ENCODE data around the gene TMEM163.

DNA sequence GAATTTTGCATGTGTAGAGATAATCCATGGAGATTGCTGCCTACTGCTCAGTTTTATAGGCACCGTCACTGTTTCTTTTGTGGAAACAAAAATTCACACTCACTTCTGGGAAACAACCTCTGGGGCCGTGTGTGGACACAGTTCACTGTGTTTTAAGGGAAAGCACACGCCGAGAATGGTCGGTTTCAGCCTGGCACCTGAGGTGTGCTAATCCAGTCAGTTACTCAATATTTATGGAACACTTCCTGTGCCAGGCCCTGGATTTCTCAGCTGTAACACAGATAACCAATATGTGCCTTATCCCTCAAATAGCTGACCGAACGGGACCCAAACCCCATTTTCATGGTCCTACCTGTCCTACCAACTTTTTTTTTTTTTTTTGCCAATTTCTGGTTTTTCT lies 285.3 kb downstream of the TMEM163 start:
- TF ChIP-seq, protein P1, sequence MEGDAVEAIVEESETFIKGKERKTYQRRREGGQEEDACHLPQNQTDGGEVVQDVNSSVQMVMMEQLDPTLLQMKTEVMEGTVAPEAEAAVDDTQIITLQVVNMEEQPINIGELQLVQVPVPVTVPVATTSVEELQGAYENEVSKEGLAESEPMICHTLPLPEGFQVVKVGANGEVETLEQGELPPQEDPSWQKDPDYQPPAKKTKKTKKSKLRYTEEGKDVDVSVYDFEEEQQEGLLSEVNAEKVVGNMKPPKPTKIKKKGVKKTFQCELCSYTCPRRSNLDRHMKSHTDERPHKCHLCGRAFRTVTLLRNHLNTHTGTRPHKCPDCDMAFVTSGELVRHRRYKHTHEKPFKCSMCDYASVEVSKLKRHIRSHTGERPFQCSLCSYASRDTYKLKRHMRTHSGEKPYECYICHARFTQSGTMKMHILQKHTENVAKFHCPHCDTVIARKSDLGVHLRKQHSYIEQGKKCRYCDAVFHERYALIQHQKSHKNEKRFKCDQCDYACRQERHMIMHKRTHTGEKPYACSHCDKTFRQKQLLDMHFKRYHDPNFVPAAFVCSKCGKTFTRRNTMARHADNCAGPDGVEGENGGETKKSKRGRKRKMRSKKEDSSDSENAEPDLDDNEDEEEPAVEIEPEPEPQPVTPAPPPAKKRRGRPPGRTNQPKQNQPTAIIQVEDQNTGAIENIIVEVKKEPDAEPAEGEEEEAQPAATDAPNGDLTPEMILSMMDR (CRISPR knock-in tag; IDR thresholded peaks at IDR 0.05), result no peak
- TF ChIP-seq, protein P2, sequence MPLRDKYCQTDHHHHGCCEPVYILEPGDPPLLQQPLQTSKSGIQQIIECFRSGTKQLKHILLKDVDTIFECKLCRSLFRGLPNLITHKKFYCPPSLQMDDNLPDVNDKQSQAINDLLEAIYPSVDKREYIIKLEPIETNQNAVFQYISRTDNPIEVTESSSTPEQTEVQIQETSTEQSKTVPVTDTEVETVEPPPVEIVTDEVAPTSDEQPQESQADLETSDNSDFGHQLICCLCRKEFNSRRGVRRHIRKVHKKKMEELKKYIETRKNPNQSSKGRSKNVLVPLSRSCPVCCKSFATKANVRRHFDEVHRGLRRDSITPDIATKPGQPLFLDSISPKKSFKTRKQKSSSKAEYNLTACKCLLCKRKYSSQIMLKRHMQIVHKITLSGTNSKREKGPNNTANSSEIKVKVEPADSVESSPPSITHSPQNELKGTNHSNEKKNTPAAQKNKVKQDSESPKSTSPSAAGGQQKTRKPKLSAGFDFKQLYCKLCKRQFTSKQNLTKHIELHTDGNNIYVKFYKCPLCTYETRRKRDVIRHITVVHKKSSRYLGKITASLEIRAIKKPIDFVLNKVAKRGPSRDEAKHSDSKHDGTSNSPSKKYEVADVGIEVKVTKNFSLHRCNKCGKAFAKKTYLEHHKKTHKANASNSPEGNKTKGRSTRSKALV (CRISPR knock-in tag; IDR thresholded peaks at IDR 0.05), result no peak
- no peak for TF ChIP-seq NR3C1 (CRISPR knock-in tag; IDR thresholded peaks at IDR 0.05)
- TF ChIP-seq KDM6A (CRISPR knock-in tag; IDR thresholded peaks at IDR 0.05; ENCODE audit: low read depth), result no peak
- peak; percentile 40; the same call in 1 of the 2 replicates for TF ChIP-seq CEBPB (IDR thresholded peaks at IDR 0.05; ENCODE audit: borderline replicate concordance, low read depth, low read length)
- no peak for TF ChIP-seq POLR2AphosphoS5 (IDR thresholded peaks at IDR 0.05; ENCODE audit: low read depth, low read length)
- TF ChIP-seq TCF7L2 (IDR thresholded peaks at IDR 0.05; ENCODE audit: low read depth, low read length), result no peak
- TF ChIP-seq, protein P3, sequence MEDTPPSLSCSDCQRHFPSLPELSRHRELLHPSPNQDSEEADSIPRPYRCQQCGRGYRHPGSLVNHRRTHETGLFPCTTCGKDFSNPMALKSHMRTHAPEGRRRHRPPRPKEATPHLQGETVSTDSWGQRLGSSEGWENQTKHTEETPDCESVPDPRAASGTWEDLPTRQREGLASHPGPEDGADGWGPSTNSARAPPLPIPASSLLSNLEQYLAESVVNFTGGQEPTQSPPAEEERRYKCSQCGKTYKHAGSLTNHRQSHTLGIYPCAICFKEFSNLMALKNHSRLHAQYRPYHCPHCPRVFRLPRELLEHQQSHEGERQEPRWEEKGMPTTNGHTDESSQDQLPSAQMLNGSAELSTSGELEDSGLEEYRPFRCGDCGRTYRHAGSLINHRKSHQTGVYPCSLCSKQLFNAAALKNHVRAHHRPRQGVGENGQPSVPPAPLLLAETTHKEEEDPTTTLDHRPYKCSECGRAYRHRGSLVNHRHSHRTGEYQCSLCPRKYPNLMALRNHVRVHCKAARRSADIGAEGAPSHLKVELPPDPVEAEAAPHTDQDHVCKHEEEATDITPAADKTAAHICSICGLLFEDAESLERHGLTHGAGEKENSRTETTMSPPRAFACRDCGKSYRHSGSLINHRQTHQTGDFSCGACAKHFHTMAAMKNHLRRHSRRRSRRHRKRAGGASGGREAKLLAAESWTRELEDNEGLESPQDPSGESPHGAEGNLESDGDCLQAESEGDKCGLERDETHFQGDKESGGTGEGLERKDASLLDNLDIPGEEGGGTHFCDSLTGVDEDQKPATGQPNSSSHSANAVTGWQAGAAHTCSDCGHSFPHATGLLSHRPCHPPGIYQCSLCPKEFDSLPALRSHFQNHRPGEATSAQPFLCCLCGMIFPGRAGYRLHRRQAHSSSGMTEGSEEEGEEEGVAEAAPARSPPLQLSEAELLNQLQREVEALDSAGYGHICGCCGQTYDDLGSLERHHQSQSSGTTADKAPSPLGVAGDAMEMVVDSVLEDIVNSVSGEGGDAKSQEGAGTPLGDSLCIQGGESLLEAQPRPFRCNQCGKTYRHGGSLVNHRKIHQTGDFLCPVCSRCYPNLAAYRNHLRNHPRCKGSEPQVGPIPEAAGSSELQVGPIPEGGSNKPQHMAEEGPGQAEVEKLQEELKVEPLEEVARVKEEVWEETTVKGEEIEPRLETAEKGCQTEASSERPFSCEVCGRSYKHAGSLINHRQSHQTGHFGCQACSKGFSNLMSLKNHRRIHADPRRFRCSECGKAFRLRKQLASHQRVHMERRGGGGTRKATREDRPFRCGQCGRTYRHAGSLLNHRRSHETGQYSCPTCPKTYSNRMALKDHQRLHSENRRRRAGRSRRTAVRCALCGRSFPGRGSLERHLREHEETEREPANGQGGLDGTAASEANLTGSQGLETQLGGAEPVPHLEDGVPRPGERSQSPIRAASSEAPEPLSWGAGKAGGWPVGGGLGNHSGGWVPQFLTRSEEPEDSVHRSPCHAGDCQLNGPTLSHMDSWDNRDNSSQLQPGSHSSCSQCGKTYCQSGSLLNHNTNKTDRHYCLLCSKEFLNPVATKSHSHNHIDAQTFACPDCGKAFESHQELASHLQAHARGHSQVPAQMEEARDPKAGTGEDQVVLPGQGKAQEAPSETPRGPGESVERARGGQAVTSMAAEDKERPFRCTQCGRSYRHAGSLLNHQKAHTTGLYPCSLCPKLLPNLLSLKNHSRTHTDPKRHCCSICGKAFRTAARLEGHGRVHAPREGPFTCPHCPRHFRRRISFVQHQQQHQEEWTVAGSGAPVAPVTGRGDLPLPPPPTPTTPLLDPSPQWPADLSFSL (CRISPR knock-in tag; IDR thresholded peaks at IDR 0.05), result no peak

Data from HepG2 (cell line).